Gastrocnemius medialis (tissue), 4 donors: Measurements from ENCODE around the gene PDE4B. TPM values are rescaled to one million over a fixed set of nuclear protein-coding genes. Genes with fewer than 3 reads are reported as not detected.

Source experiments
- ATAC-seq, 2 donors: fragments of 150-250 bp; one replicate each; pipeline ENCODE4 v1.9.1; 2016
- DNase-seq, 2 donors: peaks; one replicate each; pipeline ENCODE4 v3.0.0-alpha.2; 2019
- H3K27ac ChIP-seq, 4 donors: fragments of 200-600 bp; sonication (generic); 1 replicate in 1 of 4; 2 replicates in 3 of 4; pipeline ENCODE4 v1.5.1; 2016 to 2018; ENCODE audit warnings: mild to moderate bottlenecking in 2 of 4, moderate library complexity in 1 of 4
- H3K27me3 ChIP-seq, 3 donors: fragments of 200-600 bp; sonication (generic) in 2 of 3; 1 replicate in 1 of 3; 2 replicates in 2 of 3; pipeline versions ENCODE4 v1.5.1 to v1.6.0; 2016 to 2019; ENCODE audit warnings: mild to moderate bottlenecking in 1 of 3, moderate library complexity in 1 of 3
- H3K36me3 ChIP-seq, 2 donors: fragments of 200-600 bp; sonication (generic) in 1 of 2; one replicate each; pipeline ENCODE4 v1.5.1; 2017 to 2018
- H3K4me1 ChIP-seq, 2 donors: fragments of 200-600 bp; sonication (generic) in 1 of 2; one replicate each; pipeline ENCODE4 v1.5.1; 2016 to 2017; ENCODE audit warnings: mild to moderate bottlenecking in 2 of 2
- H3K4me3 ChIP-seq, 4 donors: fragments of 200-600 bp; sonication (generic) in 3 of 4; 1 replicate in 1 of 4; 2 replicates in 3 of 4; pipeline ENCODE4 v1.5.1; 2016 to 2019; ENCODE audit warnings: mild to moderate bottlenecking in 2 of 4
- H3K9me3 ChIP-seq, 3 donors: fragments of 200-600 bp; sonication (generic) in 2 of 3; 1 replicate in 1 of 3; 2 replicates in 2 of 3; pipeline ENCODE4 v1.5.1; 2016 to 2019
- CTCF ChIP-seq, 5 experiments: fragments of 450-650 bp in 3 of 5; fragments of 200-600 bp in 2 of 5; sonication (generic) in 2 of 5; IDR thresholded peaks in 4 of 5; conservative IDR thresholded peaks in 1 of 5; 1 replicate in 4 of 5; 2 replicates in 1 of 5; pipeline ENCODE4 v1.5.1; 2016 to 2019; ENCODE audit warnings: antibody characterized with exemption in 5 of 5, mild to moderate bottlenecking in 3 of 5, moderate library complexity in 3 of 5
- POLR2A ChIP-seq, 2 donors: fragments of 450-650 bp; IDR thresholded peaks; one replicate each; pipeline ENCODE4 v1.6.1; 2017; ENCODE audit warnings: antibody characterized with exemption in 2 of 2, mild to moderate bottlenecking in 2 of 2, moderate library complexity in 2 of 2
- in situ Hi-C, 4 donors: fragments of 200-750 bp; cut with MboI; loops; one replicate each; pipeline versions ENCODE4 v1.15.0 to v1.8.0; 2017; ENCODE audit warnings: low sequenced_read_pairs in 4 of 4
- intact Hi-C: fragments of 100-400 bp; cut with DNase I; formaldehyde crosslinking; loops from one replicate; pipeline ENCODE4 v1.15.1; 2023; ENCODE audit warnings: low total_unique reads
- total RNA-seq, 4 donors: library from RNA; depleted of rRNA; stranded (reverse); fragments of >200 nt; gene quantifications; one replicate each; pipeline versions ENCODE4 v1.1.0 to v1.2.3, GENCODE V29; 2016

PDE4B gene
- total RNA-seq, 4 donors from 2014 or later, result 4.5 to 8.5 (median 7.9) TPM

GRCh38 chr1:66231681-66232463, 439.2 kb downstream of the PDE4B start:
- ATAC-seq, result no peak
- H3K9me3 ChIP-seq, result no peaks in the 10 kb centered on the region

GRCh38 chr1:66237042-66237441, 444.3 kb downstream of the PDE4B start:
- Histone ChIP-seq H3K4me1 (peaks cover 0 to 7% of the 10 kb centered on the region in 2 donors), H3K27ac (no peak overlapping the region), H3K4me3 (no peak overlapping the region), H3K36me3 (no peaks in the 10 kb centered on the region), H3K9me3 (no peaks in the 10 kb centered on the region), H3K27me3 (no peaks in the 10 kb centered on the region)
- in situ Hi-C loops (loop anchor here in 1 of 4 donors (25.0 kb wide), 1 partner anchor 500 kb away; no protein-coding TSS in a partner anchor), intact Hi-C loops (no loop called here)
- ATAC-seq (no peak), DNase-seq (no peak)
- TF ChIP-seq POLR2A (IDR thresholded peaks at IDR 0.05) (no peak), CTCF (IDR thresholded peaks at IDR 0.05 in 4 of 5, conservative IDR thresholded peaks at IDR 0.05 in 1 of 5) (no peak)

More at GRCh38 chr1:66231681-66232463, 439.2 kb downstream of the PDE4B start:
- H3K27ac ChIP-seq, result no peak overlapping the region
- H3K4me3 ChIP-seq, result no peak overlapping the region
- no peak for DNase-seq
- intact Hi-C loops (no loop called here), in situ Hi-C loops (loop anchor here in 1 of 4 donors (25.0 kb wide), 1 partner anchor 505 kb away; no protein-coding TSS in a partner anchor)
- no peaks in the 10 kb centered on the region for H3K4me1 ChIP-seq
- no peaks in the 10 kb centered on the region for H3K36me3 ChIP-seq
- H3K27me3 ChIP-seq, result no peaks in the 10 kb centered on the region
- no peak for TF ChIP-seq CTCF (IDR thresholded peaks at IDR 0.05 in 4 of 5, conservative IDR thresholded peaks at IDR 0.05 in 1 of 5)
- TF ChIP-seq POLR2A (IDR thresholded peaks at IDR 0.05), result no peak

- intact Hi-C loops, result no loop called here
- Histone ChIP-seq H3K4me1 (peaks cover 0 to 7% of the 10 kb centered on the region in 2 donors), H3K9me3 (no peaks in the 10 kb centered on the region), H3K27me3 (no peaks in the 10 kb centered on the region), H3K4me3 (no peak overlapping the region), H3K36me3 (no peaks in the 10 kb centered on the region), H3K27ac (no peak overlapping the region)
- in situ Hi-C loops, result loop anchor here in 1 of 4 donors (25.0 kb wide), 1 partner anchor 499 kb away; no protein-coding TSS in a partner anchor
- DNase-seq (no peak), ATAC-seq (no peak)
- TF ChIP-seq POLR2A (IDR thresholded peaks at IDR 0.05) (no peak), CTCF (IDR thresholded peaks at IDR 0.05 in 4 of 5, conservative IDR thresholded peaks at IDR 0.05 in 1 of 5) (no peak)
Observed at GRCh38 chr1:66237722-66238479, 445.2 kb downstream of the PDE4B start.

GRCh38 chr1:66239834-66240233, 447.1 kb downstream of the PDE4B start:
- TF ChIP-seq CTCF (IDR thresholded peaks at IDR 0.05 in 4 of 5, conservative IDR thresholded peaks at IDR 0.05 in 1 of 5) (no peak), POLR2A (IDR thresholded peaks at IDR 0.05) (no peak)
- Histone ChIP-seq H3K9me3 (no peaks in the 10 kb centered on the region), H3K4me1 (peaks cover 0 to 7% of the 10 kb centered on the region in 2 donors), H3K36me3 (no peaks in the 10 kb centered on the region), H3K27me3 (no peaks in the 10 kb centered on the region), H3K27ac (no peak overlapping the region), H3K4me3 (no peak overlapping the region)
- DNase-seq (no peak), ATAC-seq (no peak)
- in situ Hi-C loops, result loop anchor here (5.0 to 25.0 kb wide), 3 partner anchors 278 to 497 kb away; no protein-coding TSS in a partner anchor
- intact Hi-C loops, result no loop called here
